ENCODE measurements around the gene LDB1.

LDB1 gene

DNA sequence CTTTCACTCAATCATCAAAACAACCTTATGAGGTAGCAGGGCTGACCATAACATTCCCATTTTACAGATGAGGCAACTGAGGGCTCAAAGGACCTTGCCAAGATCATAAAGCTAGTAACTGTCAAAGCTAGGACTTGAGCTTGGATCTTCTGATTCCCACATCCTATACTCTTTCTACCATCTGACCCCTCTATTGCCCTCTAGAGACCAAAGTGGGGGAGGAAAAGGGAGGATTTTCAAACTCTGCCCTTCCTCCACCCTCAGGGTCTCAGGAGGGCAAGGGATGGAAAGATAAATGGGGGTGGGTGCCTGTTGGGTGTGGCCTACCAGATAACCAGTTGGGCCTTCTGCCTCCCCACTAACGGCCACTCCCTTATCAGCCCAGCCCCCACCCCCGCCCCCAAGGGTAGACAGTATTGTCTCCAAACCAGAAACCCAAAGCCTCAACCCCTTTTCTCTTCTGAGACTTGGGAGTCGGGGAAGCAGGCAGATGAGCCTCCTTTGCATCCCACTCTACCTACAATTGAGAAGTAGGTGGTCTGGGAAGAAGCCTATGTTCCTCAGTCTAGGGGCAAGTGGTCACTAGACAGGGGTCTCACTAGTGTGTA is 7.9 kb downstream of the LDB1 start:
- DNase-seq: no peak

GRCh38 chr10:102111276-102111675 is 8.9 kb downstream of the LDB1 start:
- no peak for DNase-seq

DNA sequence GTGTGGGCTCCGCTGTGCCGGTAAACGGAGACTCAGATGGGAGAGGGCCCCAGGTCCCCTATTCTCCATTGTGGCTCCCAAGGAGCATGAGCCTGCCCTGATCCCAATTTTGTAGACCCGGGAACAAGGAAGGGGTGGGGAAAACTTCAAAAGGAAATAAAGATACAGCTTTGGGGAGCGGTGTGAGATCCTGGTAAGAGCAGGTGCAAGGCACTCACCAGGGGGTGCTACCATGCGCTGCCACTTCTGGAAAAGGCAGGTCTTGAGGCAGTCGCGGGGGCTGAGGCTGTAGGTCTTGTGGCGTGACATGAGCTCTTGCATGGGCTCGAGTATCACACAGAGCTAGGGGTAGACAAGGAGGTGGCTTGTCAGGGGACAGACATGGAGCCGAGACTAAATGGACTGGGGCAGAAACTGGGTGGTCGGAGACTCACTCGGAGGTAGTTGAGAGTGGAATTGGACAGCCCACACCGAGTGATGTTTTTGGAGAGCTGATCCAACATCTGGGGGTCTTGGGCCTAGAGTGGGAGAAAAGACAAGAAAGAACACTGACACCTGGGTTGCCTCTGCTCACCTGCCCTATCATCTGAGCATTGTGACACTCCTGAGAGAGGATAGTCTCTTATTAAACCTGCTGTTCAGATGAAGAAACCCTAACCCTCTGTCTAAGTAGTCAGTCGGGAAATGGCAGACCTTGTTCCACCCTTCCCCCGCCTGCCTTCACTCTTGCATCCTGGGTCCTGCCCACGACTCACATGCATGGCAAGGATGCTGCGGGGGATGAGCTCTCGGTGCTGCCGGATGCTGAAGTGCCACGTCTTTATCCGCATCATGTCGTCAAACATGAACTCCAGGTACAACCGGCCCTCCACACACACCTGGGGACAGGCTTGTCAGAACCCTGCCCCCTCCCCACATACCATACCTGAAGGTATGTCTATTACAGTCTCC is 10.7 kb downstream of the LDB1 start:
- DNase-seq: no peak

GRCh38 chr10:102106998-102107397 is 13.2 kb downstream of the LDB1 start:
- DNase-seq: no peak

DNA sequence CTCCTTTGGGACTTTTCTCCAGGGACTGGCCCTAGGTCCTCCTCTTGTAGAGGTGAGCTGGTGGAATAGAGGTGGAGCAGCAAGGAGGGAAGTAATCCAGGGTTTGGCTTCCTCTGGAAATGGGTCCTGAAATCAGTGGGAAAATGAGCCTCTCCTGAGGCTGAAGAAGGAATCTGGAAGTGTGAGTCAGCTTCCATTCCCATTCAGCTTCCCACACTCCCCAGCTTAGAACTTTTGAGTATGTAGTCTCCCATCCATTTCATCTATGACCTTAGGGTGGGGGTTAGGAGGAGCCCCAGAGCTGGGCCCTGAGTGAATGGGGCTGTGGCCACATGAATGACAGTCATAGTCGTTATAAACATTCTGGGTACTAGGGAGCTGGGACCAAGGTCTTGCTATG is 17.7 kb downstream of the LDB1 start:
- no peak for DNase-seq

DNA sequence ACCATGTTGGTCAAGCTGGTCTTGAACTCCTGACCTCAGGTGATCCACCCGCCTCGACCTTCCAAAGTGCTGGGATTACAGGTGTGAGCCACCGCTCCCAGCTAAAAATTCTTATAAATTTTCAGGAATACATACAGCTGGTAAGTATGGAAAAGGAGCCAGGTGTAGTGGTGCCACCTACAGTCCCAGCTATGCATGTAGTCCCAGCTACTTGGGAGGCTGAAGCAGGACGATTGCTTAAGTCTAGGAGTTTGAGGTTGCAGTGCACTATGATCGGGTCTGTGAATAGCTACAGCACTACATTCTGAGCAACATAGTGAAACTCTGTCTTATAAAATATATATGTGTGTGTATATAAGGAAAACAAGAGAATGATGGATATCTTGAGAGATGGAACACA is 19.0 kb downstream of the LDB1 start:
- DNase-seq: no peak

DNA sequence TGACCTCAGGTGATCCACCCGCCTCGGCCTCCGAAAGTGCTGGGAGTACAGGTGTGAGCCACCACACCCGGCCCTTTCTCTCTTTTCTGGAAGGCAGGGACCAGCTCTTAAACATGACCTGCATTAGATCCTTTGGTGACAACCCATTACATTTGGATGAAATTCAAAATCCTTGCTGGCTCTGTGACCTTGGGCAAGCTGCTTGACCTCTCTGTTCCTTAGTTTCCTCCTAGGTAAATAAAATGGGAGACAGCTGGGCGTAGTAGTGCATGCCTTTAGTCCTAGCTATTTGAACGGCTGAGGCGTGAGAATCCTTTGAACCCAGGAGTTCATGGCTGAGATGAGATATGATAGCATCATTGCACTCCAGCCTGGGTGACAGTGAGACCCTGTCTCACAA is 23.7 kb downstream of the LDB1 start:
- DNase-seq: no peak

DNA sequence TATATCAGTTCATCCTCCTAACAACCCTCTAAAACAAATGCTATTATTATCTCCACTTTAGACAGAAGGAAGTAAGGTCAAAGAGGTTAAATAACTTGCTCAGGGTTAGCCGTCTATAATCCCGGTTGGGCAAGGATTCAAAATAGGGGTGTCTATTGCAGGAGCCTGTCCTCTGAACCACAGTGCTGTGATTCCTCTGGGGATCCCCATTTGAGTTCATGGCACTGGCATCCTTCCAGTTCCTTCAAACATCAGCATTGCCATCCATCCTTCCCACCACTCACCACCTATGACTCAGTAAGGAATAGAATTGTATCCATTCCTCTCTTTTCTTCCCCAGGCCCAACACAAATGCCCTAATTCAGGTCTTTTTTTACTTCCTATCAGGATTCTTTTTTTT is 29.4 kb downstream of the LDB1 start:
- DNase-seq: no peak

- no peak for DNase-seq
Measured at GRCh38 chr10:102086196-102086595, 34.0 kb downstream of the LDB1 start.

DNA sequence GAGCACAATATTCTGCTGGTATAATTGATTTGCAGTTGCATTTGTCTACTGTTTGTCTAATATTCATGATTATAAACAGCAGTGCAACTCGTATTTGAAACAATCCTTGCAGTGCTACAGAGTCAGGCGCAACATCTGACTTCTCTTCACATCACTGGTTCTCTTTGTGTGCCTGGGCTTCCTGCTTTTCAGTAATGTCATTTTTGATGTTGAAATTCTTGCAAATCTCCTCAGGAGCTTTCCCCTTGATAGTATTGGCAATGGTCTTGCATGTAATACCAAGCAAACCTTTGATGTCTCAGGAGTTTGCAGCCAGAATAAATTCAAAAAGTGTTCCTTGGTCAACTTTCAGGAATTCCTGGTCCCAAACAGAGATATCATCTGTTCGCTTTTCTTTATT is 34.8 kb downstream of the LDB1 start:
- no peak for DNase-seq

DNA sequence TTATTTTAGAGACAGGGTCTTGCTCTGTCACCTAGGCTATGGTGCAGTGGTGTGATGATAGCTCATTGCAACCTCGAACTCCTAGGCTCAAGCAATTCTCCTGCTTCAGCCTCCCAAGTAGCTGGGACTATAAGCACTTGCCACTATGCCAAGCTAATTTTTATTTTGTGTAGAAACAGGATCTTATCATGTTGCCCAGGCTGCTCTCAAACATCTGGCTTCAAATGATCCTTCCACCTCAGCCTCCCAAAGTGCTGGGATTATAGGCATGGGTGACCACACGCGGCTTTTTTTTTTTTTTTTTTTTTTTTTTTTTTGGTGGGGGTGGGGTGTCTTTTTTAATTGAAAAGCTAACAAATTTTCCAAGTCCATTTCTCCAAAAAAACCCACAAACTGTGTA is 36.6 kb downstream of the LDB1 start:
- no peak for DNase-seq

DNA sequence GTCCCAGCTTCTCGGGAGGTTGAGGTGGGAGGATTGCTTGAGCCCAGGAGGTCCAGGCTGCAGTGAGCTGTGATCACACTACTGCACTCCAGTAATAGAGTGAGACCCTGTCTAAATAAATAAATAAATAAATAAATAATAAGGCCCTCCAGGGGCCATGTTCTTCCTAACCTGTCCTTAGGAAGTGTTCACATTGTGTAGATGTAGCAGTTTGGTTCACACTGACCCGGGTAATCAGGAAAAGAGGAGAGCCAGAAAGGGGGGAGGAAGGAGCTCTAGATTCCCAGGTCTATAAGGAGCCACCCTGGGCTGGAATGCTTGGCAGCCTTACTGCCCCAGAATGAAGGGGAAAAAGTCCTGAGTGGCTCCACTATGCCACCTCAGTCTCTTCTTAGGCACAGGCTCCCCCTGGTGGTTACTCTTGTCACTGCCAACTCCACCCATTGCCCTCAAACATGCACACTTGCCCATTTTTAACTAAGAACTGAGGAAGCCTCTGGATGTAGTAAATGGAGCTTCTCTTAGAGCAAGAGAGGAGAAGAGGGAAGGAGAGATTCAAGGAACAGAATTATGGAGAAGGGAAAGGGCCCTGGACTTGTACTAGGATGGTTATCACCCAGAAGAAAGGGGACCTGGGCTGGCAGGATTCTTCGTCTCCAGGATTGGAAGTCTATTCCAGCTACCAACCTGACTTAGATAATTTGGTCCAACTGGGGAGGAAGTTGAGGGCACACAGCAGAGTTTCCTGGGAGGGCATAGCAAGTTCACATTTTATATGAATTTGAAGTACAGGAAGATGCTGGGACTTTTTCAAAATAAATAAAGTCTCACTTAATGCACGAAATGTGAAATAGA is 47.3 kb downstream of the LDB1 start:
- peak; percentile 77 for DNase-seq

DNA sequence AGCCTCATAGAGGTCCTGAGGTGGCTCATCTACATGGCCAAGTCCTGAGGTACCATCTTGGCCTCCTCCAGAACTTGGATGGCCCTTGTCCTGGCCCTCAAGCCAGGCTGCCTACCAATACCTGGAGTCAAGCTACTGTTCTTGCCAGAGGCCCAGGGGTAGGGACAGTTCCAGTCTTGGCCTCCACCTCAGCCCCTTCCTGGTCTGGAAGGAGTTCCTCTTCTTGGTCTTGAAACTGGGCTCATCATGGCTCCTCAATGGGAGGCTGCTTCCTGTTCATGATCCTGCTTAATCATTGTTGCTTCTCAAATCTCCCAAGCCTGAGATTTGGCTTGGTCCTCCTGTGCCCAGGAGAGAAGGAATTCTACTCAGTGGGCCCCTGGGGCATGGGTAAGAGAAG is 51.1 kb downstream of the LDB1 start:
- DNase-seq: no peak

DNA sequence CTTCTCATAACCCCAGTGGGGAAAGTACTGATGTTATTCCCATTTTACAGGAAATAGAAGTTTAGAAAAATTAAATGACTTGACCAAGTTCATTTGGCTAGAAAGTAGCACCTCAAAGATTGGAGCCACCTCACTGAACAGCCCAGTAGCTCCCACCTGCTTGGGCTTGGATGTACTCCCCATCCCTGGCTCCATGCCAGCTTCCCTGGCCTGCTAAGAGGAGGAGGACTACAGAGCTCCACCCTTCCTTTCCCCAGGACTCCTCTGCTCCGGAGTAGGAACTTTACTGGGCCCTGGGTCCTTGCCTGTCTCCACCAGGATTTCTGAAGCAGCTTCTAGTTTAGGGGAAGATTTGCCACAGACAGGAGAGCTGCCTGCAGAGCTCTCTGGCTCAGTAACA is 52.0 kb downstream of the LDB1 start:
- DNase-seq: no peak

DNA sequence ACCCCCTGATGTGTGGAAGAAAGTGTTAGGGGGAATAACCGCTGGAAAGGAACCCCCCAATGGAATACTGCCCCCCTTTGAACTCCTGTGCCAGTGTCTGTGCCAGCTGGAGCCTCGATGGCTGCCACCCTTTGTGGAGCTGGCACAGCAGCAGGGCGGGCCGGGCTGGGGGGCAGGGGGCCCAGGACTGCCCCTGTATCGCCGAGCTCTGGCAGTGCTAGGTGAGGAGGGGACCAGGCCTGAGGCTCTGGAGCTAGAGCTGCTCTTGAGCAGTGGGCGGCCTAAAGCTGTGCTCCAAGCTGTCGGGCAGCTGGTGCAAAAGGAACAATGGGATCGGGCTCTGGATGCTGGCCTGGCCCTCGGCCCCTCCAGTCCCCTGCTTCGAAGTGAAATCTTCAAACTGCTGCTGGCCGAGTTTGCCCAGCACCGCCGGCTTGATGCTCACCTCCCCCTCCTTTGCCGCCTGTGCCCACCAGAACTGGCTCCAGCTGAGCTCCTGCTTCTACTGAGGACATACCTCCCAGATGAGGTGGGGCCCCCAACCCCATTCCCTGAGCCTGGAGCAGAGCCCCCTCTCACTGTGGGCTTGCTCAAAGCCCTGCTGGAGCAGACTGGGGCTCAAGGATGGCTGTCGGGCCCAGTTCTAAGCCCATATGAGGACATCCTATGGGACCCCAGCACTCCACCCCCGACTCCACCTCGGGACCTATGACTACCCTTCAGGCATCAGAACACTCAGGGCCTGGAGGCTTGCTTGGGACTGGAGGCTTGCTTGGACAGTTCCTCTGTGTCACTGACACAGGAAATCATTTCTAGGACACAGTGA is 52.9 kb downstream of the LDB1 start:
- DNase-seq: no peak

DNA sequence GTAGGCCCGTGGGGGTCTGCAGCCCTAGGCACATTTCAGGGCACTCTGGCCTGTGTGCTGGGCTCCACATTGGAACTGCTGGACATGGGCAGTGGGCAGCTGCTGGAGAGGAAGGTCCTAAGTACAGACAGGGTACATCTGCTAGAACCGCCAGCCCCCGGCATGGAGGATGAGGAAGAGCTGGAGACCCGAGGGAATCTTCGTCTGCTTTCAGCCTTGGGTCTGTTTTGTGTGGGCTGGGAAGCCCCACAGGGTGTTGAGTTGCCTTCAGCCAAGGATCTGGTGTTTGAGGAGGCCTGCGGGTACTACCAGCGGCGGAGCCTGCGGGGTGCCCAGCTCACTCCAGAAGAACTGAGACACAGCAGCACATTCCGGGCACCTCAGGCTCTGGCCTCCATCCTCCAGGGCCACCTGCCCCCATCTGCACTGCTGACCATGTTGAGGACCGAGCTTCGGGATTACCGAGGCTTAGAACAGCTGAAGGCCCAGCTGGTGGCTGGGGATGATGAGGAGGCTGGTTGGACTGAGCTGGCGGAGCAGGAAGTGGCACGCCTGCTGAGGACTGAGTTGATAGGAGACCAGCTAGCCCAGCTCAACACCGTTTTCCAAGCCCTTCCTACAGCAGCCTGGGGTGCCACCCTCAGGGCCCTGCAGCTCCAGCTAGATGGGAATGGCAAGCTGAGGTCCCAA is 53.6 kb downstream of the LDB1 start:
- no peak for DNase-seq

DNA sequence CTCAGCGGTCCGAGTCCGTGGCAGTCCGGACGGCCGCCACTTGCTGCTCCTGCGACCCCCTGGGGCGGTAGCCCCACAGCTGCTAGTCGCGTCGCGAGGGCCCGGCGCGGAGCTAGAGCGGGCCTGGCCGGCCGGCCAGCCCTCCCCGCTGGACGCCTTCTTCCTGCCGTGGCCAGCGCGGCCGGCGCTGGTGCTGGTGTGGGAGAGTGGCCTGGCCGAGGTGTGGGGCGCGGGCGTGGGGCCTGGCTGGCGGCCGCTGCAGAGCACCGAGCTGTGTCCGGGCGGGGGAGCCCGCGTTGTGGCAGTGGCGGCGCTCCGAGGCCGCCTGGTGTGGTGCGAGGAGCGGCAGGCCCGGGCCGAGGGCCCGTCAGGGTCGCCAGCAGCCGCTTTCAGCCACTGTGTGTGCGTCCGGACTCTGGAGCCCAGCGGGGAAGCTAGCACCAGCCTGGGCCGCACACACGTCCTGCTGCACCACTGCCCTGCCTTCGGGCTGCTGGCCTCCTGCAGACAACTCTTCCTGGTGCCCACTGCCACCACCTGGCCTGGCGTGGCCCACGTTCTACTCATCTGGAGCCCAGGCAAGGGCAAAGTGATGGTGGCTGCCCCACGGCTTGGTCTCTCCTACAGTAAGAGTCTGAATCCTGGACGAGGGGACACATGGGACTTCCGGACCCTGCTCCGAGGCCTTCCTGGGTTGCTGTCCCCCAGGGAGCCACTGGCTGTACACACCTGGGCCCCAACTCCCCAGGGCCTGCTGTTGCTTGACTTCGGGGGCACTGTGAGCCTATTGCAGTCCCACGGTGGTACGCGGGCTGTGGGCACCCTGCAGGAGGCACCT is 54.4 kb downstream of the LDB1 start:
- no peak for DNase-seq

- DNase-seq: peak; percentile 89
Measured at GRCh38 chr10:102064868-102065560, 55.2 kb downstream of the LDB1 start, which contains the start of gene HPS6. HPS6 (plus strand) TSS chr10:102065349; CDS start chr10:102065475, 126 bp downstream.

- no peak for DNase-seq
Measured at GRCh38 chr10:102064503-102064867, 55.7 kb downstream of the LDB1 start.

DNA sequence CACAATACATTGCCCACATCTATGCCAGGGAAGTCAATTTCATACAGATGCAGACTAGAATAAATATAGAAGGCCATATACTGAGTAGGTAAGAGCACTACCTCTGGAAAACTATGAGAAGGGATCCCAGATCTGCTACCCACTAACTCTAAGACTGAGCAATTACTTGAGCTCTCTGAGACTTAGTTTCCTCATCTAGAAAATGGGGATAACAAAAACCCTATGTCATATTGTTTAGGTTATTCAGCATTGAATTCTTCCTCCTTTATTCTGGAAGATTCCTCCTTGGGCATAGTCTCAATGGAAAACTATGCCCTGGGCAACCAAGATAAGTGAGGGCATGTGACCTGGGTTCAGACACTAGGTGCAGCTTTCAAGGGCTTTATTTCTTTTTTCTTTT is 60.2 kb downstream of the LDB1 start:
- no peak for DNase-seq

Measured in CD4-positive, alpha-beta T cell treated with Interleukin-4 for 4 hours (primary cell).